Left hindlimb (tissue), 1 donor: ENCODE results near the gene LRP8.
A peak's percentile ranks its signal among the peaks of the same experiment; 100 is the strongest.
"Not testable (repeated sequence)": the region's sequence is repeated elsewhere in the genome, so short reads cannot be mapped to it uniquely, and the experiment has no call there.

Source experiments
- DNase-seq: peaks from one replicate; pipeline ENCODE4 v3.0.0-alpha.2; 2018

The LRP8 gene

DNA sequence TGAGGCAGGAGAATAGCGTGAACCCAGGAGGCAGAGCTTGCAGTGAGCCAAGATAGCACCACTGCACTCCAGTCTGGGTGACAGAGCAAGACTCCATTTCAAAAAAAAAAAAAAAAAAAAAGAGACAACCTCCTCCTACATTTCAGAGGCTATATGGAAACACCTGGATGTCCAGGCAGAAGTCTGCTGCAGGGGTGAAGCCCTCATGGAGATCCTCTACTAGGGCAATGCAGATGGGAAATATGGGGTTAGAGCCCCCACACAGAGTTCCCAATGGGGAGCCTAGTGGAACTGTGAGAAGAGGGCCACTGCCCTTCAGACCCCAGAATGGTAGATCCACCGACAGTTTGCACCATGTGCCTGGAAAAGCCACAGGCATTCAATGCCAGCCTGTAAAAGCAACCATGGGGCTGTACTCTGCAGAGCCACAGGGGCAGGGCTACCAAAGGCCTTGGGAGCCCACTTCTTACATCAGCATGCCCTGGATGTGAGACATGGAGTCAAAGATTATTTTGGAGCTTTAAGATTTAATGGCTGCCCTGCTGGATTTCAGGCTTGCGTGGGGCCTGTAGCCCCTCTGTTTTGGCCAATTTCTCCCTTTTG lies 121.7 kb downstream of the LRP8 start:
- not testable (repeated sequence) for DNase-seq

DNA sequence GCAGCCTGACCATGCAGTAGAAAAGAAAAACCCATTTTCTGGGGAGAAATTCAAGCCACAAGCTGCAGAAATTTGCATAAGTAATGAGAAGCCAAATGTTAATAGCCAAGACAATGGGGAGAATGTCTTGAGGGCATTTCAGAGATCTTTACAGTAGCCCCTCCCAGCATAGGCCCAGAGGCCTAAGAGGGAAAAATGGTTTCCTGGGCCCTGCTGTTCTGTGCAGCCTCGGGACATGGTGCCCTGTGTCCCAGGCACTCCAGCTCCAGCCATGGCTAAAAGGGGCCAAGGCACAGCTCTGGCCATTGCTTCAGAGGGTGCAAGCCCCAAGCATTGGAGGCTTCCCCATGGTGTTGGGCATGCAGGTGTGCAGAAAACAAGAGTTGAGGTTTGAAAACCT lies 122.4 kb downstream of the LRP8 start:
- not testable (repeated sequence) for DNase-seq

DNA sequence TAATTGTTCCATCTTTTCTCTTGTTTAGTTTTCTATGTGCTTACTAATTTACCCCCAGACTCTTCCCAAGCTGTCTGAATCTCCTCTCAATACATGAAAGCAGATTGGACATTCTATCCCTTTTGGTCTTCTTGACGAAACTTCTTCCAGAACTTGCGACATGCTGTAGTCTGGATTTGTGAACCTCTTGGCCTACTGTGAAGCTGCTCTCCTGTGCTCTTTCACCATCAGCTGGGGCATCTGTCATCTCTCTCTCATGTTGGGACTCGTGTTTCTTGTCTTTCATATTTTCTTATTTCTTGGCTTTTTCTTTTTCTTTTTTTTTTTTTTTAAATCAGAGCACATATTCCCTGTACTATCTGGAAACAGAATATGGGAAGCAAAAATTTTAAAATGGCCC lies 124.4 kb downstream of the LRP8 start:
- no peak for DNase-seq

GRCh38 chr1:53198241-53198651 lies 129.6 kb downstream of the LRP8 start:
- no peak for DNase-seq

- DNase-seq, result no peak
These were observed 130.3 kb downstream of the LRP8 start for GRCh38 chr1:53197291-53198200.

- peak; percentile 95 for DNase-seq
These were observed 131.2 kb downstream of the LRP8 start, which contains the start of gene CPT2 for GRCh38 chr1:53196485-53197290. TSS of gene CPT2 (plus strand) at chr1:53196824. CDS start at chr1:53196944, 120 bp downstream.

GRCh38 chr1:53196017-53196484 lies 131.8 kb downstream of the LRP8 start:
- DNase-seq, result no peak

DNA sequence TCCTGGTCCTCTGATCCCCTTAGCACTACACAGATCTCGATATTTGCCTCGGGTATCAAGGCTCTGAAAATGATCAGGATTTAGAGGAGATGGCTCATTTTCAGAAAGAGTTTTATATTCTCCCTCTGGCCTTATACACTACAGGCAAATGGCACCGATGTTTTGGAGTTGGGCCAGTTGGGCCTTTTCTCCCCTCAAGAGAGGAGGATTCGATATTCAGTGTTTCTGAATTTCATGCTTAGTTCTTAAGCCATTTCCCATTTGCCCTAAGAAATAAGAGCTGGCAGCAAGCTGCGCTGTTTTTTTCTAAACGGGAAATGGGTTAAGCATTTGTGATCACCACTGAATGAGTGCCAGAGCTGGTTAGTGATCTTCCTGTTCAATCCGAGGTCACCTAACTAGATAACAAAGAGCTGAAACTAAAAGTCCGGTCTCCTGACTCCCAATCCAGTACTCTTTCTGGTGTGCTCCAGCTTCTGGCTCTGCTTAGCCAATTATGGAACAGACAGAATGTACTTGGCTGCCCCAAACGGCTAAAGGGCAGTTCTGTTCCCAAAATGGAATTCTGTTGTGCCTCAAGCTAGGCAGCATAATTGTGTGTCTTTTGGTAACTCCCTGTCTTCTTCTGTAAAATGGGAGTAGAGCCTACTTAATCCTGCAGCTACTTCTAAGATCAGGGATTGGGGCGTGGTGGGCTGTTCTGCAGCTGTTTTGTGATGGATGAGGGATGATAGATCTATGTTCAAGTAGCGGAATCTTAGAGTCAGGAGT lies 132.4 kb downstream of the LRP8 start:
- no peak for DNase-seq
